GM12891 (cell line): ENCODE measurements around the gene GPR135.

ENCODE experiments used
- PAX5 ChIP-seq: IDR thresholded peaks from 2 replicates; pipeline ENCODE4 v1.6.1; 2011; ENCODE audit warnings: low read length, moderate library complexity, mild to moderate bottlenecking; ENCODE audit not compliant: insufficient read depth, severe bottlenecking
- POLR2A ChIP-seq: IDR thresholded peaks from 2 replicates; pipeline ENCODE4 v1.6.1; 2011; ENCODE audit warnings: low read depth, low read length, control low read depth
- POLR2AphosphoS5 ChIP-seq: IDR thresholded peaks from 2 replicates; pipeline ENCODE4 v1.6.1; 2011; ENCODE audit warnings: low read depth, low read length, control low read depth
- POU2F2 ChIP-seq: IDR thresholded peaks from 2 replicates; pipeline ENCODE4 v1.6.1; 2011; ENCODE audit warnings: low read depth, mild to moderate bottlenecking, control low read depth, low read length, moderate library complexity
- TAF1 ChIP-seq: IDR thresholded peaks from 2 replicates; pipeline ENCODE4 v1.6.1; 2011; ENCODE audit warnings: low read depth, low read length, control low read depth

GRCh38 chr14:59510966-59511365 lies 45.8 kb upstream of the GPR135 start:
- TF ChIP-seq POLR2A = no peak
- TF ChIP-seq POLR2AphosphoS5 = no peak
- no peak for TF ChIP-seq POU2F2
- no peak for TF ChIP-seq PAX5
- TF ChIP-seq TAF1 = no peak
